HFFc6 (cell line): ENCODE results near the gene ZNF814. TPM values are rescaled to one million over a fixed set of nuclear protein-coding genes. Genes with fewer than 3 reads are reported as not detected.
"Not testable (repeated sequence)": the region's sequence is repeated elsewhere in the genome, so short reads cannot be mapped to it uniquely, and the experiment has no call there.

Experiments
- DNase-seq: peaks from one replicate; pipeline ENCODE4 v3.0.0-alpha.2; 2018
- H3K27ac Mint-ChIP-seq: 2 replicates; pipeline ENCODE4 v1.8.0; 2020; ENCODE audit warnings: mild to moderate bottlenecking, mixed read lengths
- H3K27me3 Mint-ChIP-seq: 2 replicates; pipeline ENCODE4 v1.8.0; 2021; ENCODE audit warnings: mild to moderate bottlenecking, moderate library complexity, mixed read lengths; ENCODE audit not compliant: insufficient read depth
- H3K36me3 Mint-ChIP-seq: 2 replicates; pipeline ENCODE4 v1.8.0; 2021; ENCODE audit warnings: low read depth, mixed read lengths
- H3K4me1 Mint-ChIP-seq: 2 replicates; pipeline ENCODE4 v1.8.0; 2020; ENCODE audit warnings: low read depth, mixed read lengths
- H3K4me3 Mint-ChIP-seq: 2 replicates; pipeline ENCODE4 v1.8.0; 2020; ENCODE audit warnings: mild to moderate bottlenecking, moderate library complexity, mixed read lengths
- H3K9me3 Mint-ChIP-seq: 2 replicates; pipeline ENCODE4 v1.8.0; 2020; ENCODE audit warnings: mild to moderate bottlenecking, mixed read lengths
- total RNA-seq, 6 experiments: library from RNA; stranded (reverse); fragmentation: NEBNext Ultra II Directional; extraction: Animal tissue kit (Norgen Biotek cat#: 25700); gene quantifications; 2 replicates in 1 of 6; 3 replicates in 5 of 6; pipeline ENCODE4 v1.2.3, GENCODE V29; 2021
- TF ChIP-seq, protein P1 (sequence below): fragments of 200-600 bp; sonication (generic); IDR thresholded peaks from 2 replicates; pipeline ENCODE4 v1.5.0; 2021; ENCODE audit warnings: antibody characterized with exemption, mild to moderate bottlenecking

Gene ZNF814
- total RNA-seq, 6 experiments from 2014 or later, result 1.00 to 1.6 (median 1.3) TPM

DNA sequence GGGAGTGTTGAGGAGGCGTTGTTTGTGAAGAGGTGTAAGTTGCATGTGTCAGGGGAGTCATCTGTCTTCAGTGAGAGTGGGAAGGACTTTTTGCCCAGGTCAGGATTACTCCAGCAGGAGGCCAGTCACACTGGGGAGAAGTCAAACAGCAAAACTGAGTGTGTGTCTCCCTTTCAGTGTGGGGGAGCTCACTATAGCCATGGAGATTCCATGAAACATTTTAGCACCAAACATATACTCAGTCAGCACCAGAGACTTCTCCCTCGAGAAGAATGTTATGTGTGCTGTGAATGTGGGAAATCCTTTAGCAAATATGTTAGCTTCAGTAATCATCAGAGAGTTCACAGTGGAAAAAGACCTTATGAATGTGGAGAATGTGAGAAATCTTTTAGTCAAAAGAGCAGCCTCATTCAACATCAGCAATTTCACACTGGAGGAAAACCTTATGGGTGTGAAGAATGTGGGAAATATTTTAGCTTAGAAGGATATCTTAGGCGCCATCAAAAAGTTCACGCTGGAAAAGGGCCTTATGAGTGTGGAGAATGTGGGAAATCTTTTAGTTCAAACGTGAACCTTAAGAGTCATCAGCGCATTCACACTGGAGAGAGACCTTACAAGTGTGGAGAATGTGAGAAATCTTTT lies 47.6 kb downstream of the ZNF814 start:
- peaks cover 38% of the 10 kb centered on the region for H3K36me3 Mint-ChIP-seq

DNA sequence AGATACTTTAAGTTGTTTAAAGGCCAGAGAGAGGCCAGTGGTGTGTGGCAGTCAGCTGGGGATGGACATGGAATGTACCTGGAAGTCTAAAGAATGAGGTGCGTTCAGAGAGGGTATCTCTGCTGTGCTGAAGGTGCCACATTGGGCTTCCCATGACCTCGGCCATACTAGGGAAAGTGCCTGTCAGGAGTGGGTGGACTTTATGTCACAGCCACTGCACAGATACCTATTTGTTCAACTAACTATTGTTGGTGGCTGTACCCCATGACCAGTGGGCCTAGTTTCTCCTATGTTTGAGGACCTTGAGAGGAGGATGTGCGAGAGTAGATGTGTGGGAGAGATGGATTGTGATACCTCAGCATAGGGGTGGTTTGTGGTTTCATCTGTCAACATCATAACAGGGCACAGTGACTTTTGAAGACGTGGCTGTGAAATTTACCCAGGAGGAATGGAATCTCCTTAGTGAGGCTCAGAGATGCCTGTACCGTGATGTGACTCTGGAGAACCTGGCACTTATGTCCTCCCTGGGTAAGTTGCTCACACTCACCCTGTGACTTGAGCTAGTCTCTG lies 50.1 kb downstream of the ZNF814 start:
- not testable (repeated sequence) for H3K27me3 Mint-ChIP-seq, DNase-seq, H3K27ac Mint-ChIP-seq, H3K4me1 Mint-ChIP-seq, H3K4me3 Mint-ChIP-seq, H3K9me3 Mint-ChIP-seq
- peaks cover 30% of the 10 kb centered on the region for H3K36me3 Mint-ChIP-seq

More for the DNA sequence above, 47.6 kb downstream of the ZNF814 start:
- Mint-ChIP-seq H3K4me1 (no peaks in the 10 kb centered on the region), H3K27ac (0 out of 2 replicates have a peak overlapping the region, but pooled peaks have one; percentile 38), H3K27me3 (no peaks in the 10 kb centered on the region), H3K4me3 (no peak overlapping the region), H3K9me3 (no peaks in the 10 kb centered on the region)
- DNase-seq, result no peak
- TF ChIP-seq, protein P1, sequence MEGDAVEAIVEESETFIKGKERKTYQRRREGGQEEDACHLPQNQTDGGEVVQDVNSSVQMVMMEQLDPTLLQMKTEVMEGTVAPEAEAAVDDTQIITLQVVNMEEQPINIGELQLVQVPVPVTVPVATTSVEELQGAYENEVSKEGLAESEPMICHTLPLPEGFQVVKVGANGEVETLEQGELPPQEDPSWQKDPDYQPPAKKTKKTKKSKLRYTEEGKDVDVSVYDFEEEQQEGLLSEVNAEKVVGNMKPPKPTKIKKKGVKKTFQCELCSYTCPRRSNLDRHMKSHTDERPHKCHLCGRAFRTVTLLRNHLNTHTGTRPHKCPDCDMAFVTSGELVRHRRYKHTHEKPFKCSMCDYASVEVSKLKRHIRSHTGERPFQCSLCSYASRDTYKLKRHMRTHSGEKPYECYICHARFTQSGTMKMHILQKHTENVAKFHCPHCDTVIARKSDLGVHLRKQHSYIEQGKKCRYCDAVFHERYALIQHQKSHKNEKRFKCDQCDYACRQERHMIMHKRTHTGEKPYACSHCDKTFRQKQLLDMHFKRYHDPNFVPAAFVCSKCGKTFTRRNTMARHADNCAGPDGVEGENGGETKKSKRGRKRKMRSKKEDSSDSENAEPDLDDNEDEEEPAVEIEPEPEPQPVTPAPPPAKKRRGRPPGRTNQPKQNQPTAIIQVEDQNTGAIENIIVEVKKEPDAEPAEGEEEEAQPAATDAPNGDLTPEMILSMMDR, result no peak

DNA sequence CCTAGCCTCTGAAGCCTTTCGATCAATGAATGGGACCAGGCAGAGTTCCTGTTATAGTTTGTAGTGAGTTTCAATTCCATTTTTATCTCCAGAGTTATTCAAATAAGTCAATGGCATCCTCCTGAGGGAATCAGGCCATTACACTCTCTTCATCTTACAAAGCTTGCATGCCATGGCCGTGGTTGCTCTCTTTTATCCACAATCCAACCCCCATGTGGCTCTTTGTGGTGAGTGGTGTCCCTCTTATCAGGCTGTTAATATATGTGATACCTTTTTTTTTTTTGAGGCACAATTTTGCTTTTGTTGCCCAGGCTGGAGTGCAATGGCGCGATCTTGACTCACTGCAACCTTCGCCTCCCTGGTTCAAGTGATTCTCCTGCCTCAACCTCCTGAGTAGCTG lies 51.8 kb downstream of the ZNF814 start:
- not testable (repeated sequence) for H3K4me3 Mint-ChIP-seq
- peaks cover 18% of the 10 kb centered on the region for H3K36me3 Mint-ChIP-seq

DNA sequence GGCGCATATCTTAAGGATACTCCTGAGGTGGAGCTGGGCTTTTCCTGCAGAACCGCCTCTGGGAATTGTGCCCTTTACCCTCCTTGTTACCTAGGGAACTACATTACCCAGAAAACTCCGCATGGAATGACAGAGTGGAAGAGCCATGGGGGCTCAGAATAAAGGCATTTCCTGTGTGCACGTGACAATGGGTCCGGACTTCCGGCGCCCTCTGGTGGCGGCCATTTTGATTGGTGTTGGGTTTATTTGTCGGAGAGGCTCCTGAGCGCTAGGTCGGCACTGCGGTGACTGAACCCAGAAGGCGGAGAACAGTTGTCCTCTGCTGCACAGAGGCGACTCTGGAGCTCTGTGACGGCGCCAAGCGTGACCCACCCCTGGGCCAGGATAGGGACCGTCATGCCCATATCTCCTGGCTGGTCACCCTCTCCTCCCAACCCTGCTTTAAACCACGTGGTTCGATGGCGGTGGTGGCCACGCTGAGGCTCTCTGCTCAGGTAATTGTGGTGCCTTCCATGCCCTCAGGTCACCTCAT lies 58.7 kb downstream of the ZNF814 start, which contains the start of gene ZNF587B:
Gene ZNF587B (plus strand): TSS at position 229 of the 532 bp plus-strand sequence. CDS start 230 bp downstream, at position 459.
- TF ChIP-seq, protein P1, result peak; percentile 72
- Mint-ChIP-seq H3K36me3 (peaks cover 48% of the 10 kb centered on the region), H3K27ac (peak within 1 kb of the TSS; percentile 45; the same call in 1 of the 2 replicates), H3K9me3 (no peaks in the 10 kb centered on the region; the same call in 1 of the 2 replicates), H3K27me3 (no peaks in the 10 kb centered on the region; the same call in 1 of the 2 replicates), H3K4me3 (no peak within 1 kb of the TSS), H3K4me1 (peaks cover 9% of the 10 kb centered on the region; the same call in 1 of the 2 replicates)
- no peak for DNase-seq

More for the DNA sequence above, 51.8 kb downstream of the ZNF814 start:
- not testable (repeated sequence) for H3K27me3 Mint-ChIP-seq, H3K9me3 Mint-ChIP-seq, H3K4me1 Mint-ChIP-seq, DNase-seq, H3K27ac Mint-ChIP-seq

DNA sequence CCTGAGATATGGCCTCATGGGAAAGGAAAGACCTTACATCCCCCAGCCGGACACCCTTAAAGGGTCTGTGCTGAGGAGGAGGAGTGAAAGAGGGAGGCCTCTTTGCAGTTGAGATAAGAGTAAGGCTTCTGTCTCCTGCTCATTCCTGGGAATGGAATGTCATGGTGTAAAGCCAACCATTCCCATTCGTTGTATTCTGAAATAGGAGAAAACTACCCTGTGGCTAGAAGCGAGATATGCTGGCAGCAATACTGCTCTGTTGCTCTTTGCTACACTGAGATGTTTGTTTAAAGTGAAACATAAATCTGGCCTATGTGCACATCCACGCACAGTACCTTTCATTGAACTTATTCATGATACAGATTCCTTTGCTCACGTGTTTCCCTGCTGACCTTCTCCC lies 59.5 kb downstream of the ZNF814 start:
- Mint-ChIP-seq H3K9me3 (no peaks in the 10 kb centered on the region; the same call in 1 of the 2 replicates), H3K4me1 (peaks cover 9% of the 10 kb centered on the region; the same call in 1 of the 2 replicates), H3K4me3 (no peak overlapping the region), H3K27me3 (no peaks in the 10 kb centered on the region; the same call in 1 of the 2 replicates), H3K36me3 (peaks cover 48% of the 10 kb centered on the region), H3K27ac (no peak overlapping the region)
- DNase-seq, result no peak
- TF ChIP-seq, protein P1, result no peak

DNA sequence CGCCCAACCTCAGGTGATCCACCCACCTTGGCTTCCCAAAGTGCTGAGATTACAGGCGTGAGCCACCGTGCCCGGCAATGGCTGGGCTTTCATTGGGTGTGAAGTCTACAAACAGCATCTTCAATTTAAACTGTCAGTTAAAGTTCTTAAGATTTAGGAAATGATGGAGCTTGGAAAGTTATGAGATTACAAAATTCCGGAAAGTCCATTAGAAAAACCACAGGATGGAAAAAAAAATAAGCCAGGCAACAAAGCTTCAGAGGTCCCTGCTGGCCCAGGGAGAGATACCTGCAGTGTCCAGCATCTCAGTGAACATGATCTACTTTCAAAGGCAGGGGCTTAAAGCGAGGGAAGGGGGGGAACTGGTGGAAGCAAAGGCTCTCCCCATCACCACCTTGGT lies 63.3 kb downstream of the ZNF814 start:
- Mint-ChIP-seq H3K9me3 (no peaks in the 10 kb centered on the region; the same call in 1 of the 2 replicates), H3K27me3 (no peaks in the 10 kb centered on the region), H3K27ac (no peak overlapping the region), H3K4me3 (no peak overlapping the region), H3K4me1 (peaks cover 34% of the 10 kb centered on the region), H3K36me3 (peaks cover 62% of the 10 kb centered on the region)
- DNase-seq, result no peak
- TF ChIP-seq, protein P1, result no peak

DNA sequence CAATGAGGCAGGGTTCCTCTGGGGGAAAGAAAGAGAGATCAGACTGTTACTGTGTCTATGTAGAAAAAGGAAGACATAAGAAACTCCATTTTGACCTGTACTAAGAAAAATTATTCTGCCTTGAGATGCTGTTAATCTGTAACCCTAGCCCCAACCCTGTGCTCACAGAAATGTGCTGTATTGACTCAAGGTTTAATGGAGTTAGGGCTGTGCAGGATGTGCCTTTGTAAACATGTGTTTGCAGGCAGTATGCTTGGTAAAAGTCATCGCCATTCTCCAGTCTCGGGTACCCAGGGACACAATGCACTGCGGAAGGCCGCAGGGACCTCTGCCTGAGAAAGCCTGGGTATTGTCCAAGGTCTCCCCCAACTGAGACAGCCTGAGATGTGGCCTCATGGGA lies 65.2 kb downstream of the ZNF814 start:
- H3K27me3 Mint-ChIP-seq, H3K4me3 Mint-ChIP-seq, DNase-seq, H3K9me3 Mint-ChIP-seq: not testable (repeated sequence)
- Mint-ChIP-seq H3K4me1 (peaks cover 30% of the 10 kb centered on the region), H3K36me3 (peaks cover 52% of the 10 kb centered on the region), H3K27ac (peak overlapping the region; percentile 48; the same call in 1 of the 2 replicates)

DNA sequence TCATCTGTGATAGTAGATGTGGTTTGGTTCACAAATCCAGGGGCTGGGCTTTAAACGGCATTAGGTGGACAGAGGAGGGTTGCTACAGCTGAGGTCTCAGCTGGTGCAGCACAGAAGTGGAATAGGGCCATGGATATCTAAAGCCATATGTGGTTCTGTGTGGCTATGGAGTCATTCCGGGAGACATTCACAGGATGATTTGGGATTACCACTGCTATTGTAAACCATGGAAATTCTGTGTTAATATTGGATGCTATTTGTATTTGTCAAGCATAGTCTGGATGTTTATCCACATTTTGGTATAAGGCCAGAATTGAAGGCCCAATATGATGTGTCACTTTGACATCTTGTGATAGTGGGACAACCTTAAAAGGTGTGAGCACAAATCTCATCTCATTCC lies 65.7 kb downstream of the ZNF814 start:
- Mint-ChIP-seq H3K4me1 (peaks cover 34% of the 10 kb centered on the region), H3K36me3 (peaks cover 51% of the 10 kb centered on the region), H3K27ac (peak overlapping the region; percentile 48; the same call in 1 of the 2 replicates)
- not testable (repeated sequence) for DNase-seq, H3K27me3 Mint-ChIP-seq, H3K9me3 Mint-ChIP-seq, H3K4me3 Mint-ChIP-seq

DNA sequence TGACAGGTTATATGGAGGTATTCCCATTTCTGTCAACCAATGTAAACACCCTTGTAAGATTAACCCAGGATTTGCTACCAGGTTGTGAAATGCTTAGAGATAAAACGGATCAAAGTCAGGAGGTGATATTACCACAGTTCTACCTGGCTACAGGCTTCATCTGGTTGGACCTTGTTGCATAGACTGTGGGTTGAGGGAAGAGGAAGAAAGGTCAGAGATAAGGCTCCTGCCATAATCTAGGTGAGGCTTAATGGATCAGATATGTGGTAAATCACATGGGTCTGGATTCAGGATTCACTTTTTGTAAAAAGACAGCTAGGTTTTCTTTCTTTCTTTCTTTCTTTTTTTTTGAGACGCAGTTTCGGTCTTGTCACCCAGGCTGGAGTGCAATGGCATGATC lies 67.3 kb downstream of the ZNF814 start:
- H3K36me3 Mint-ChIP-seq, result peaks cover 42% of the 10 kb centered on the region
- DNase-seq, H3K9me3 Mint-ChIP-seq, H3K27me3 Mint-ChIP-seq, H3K27ac Mint-ChIP-seq, H3K4me3 Mint-ChIP-seq: not testable (repeated sequence)
- peaks cover 34% of the 10 kb centered on the region for H3K4me1 Mint-ChIP-seq
